HCT116 (cell line): ENCODE measurements around the gene FIZ1. TPM values are rescaled to one million over a fixed set of nuclear protein-coding genes. Genes with fewer than 3 reads are reported as not detected.

Experiments
- ATAC-seq: fragments of 200-7000 bp; cut with Tn5 transposase; 2 replicates; pipeline ENCODE4 v1.9.1; 2020; ENCODE audit warnings: mild to moderate bottlenecking, moderate library complexity
- BruUV-seq: library from RNA; stranded (reverse); fragments of 400-500 nt; replicated peaks from 2 replicates; lab custom pipeline; 2021; lab: Mats Ljungman, UMichigan
- CTCF ChIA-PET: fragments of 300-600 bp; sonication (Branson Sonifier 250); formaldehyde crosslinking; loops from one replicate; lab custom pipeline; 2021; ENCODE audit warnings: antibody characterized with exemption; lab: Charles Lee
- POLR2A ChIA-PET: fragments of 300-600, 350-600 bp; sonication (Branson Sonifier 250); formaldehyde crosslinking; loops from one replicate; lab custom pipeline; 2021; ENCODE audit warnings: antibody characterized with exemption; lab: Charles Lee
- RAD21 ChIA-PET, 2 experiments: fragments of 300-600 bp; sonication (Branson Sonifier 250); formaldehyde crosslinking; loops; one replicate each; lab custom pipeline; 2023; ENCODE audit warnings: low total read pairs in 2 of 2; ENCODE audit not compliant: uncharacterized antibody in 2 of 2, unreplicated experiment in 2 of 2, low non-redundant PET in 1 of 2; lab: Charles Lee
- DNase-seq: peaks from one replicate; pipeline ENCODE4 v3.0.0-alpha.2; 2010; ENCODE audit warnings: low read depth, low spot score
- H2AFZ ChIP-seq: fragments of 200-600 bp; shearing (Covaris generic), sonication (generic); 2 replicates; pipeline ENCODE4 v1.6.1; 2017; ENCODE audit warnings: low read depth, mixed run types, mixed read lengths, antibody characterized with exemption, low read length; ENCODE audit not compliant: poor library complexity, severe bottlenecking
- H3K27ac ChIP-seq: 2 replicates; pipeline ENCODE4 v1.5.1; 2012; ENCODE audit warnings: low read depth, low read length
- H3K27me3 ChIP-seq: fragments of 200-600 bp; sonication (generic); 2 replicates; pipeline ENCODE4 v1.6.1; 2016; ENCODE audit warnings: mixed run types, low read length, mixed read lengths; ENCODE audit not compliant: insufficient read depth
- H3K36me3 ChIP-seq, 2 experiments: fragments of 200-500 bp in 1 of 2; fragments of 200-600 bp in 1 of 2; sonication (Bioruptor generic) in 1 of 2; sonication (generic) in 1 of 2; 2 replicates each; pipeline versions ENCODE4 v1.5.1 to v1.6.1; 2014 to 2016; ENCODE audit warnings: low read length in 2 of 2, inconsistent platforms in 1 of 2, mixed read lengths in 1 of 2, mixed run types in 1 of 2; ENCODE audit not compliant: insufficient read depth in 2 of 2, control insufficient read depth in 1 of 2
- H3K4me1 ChIP-seq, 2 experiments: fragments of 200-600 bp in 1 of 2; sonication (generic) in 1 of 2; 2 replicates each; pipeline versions ENCODE4 v1.5.1 to v1.6.1; 2012 to 2017; ENCODE audit warnings: low read length in 2 of 2, inconsistent platforms in 1 of 2, mild to moderate bottlenecking in 1 of 2, mixed read lengths in 1 of 2, mixed run types in 1 of 2, moderate library complexity in 1 of 2; ENCODE audit not compliant: insufficient read depth in 2 of 2, control insufficient read depth in 1 of 2
- H3K4me2 ChIP-seq: fragments of 200-600 bp; sonication (generic); 2 replicates; pipeline ENCODE4 v1.6.1; 2017; ENCODE audit warnings: mixed run types, low read length, mixed read lengths
- H3K4me3 ChIP-seq, 2 experiments: fragments of 200-600 bp in 1 of 2; sonication (generic) in 1 of 2; replicated peaks in 1 of 2; 2 replicates each; pipeline ENCODE4 v1.5.1; 2011 to 2016; ENCODE audit warnings: low read length in 2 of 2, control low read depth in 1 of 2, low read depth in 1 of 2, mild to moderate bottlenecking in 1 of 2, mixed read lengths in 1 of 2, mixed run types in 1 of 2
- H3K79me2 ChIP-seq: fragments of 200-600 bp; sonication (generic); 2 replicates; pipeline ENCODE4 v1.6.1; 2017; ENCODE audit warnings: mild to moderate bottlenecking, mixed run types, low read length, moderate library complexity, mixed read lengths; ENCODE audit not compliant: insufficient read depth
- H3K9ac ChIP-seq: fragments of 200-600 bp; sonication (generic); 2 replicates; pipeline ENCODE4 v1.6.1; 2016; ENCODE audit warnings: low read length, mixed read lengths
- H3K9me2 ChIP-seq: fragments of 200-600 bp; sonication (generic), shearing (Covaris generic); 2 replicates; pipeline ENCODE4 v1.6.1; 2017; ENCODE audit warnings: mixed run types, mild to moderate bottlenecking, moderate library complexity; ENCODE audit not compliant: insufficient read depth
- H3K9me3 ChIP-seq, 2 experiments: fragments of 200-500 bp in 1 of 2; fragments of 200-600 bp in 1 of 2; sonication (Bioruptor generic) in 1 of 2; sonication (generic) in 1 of 2; 2 replicates each; pipeline ENCODE4 v1.6.1; 2014 to 2017; ENCODE audit warnings: low read length in 2 of 2, mixed read lengths in 2 of 2, inconsistent platforms in 1 of 2, low read depth in 1 of 2, mild to moderate bottlenecking in 1 of 2, mixed run types in 1 of 2, moderate library complexity in 1 of 2; ENCODE audit not compliant: control insufficient read depth in 1 of 2, insufficient read depth in 1 of 2
- H4K20me1 ChIP-seq: fragments of 200-600 bp; sonication (generic), shearing (Covaris generic); 2 replicates; pipeline ENCODE4 v1.6.1; 2017; ENCODE audit warnings: mixed run types, mild to moderate bottlenecking, moderate library complexity; ENCODE audit not compliant: insufficient read depth
- CBX3 ChIP-seq: IDR thresholded peaks from 2 replicates; pipeline ENCODE4 v1.6.1; 2012; ENCODE audit warnings: low read depth
- CEBPB ChIP-seq: IDR thresholded peaks from 2 replicates; pipeline ENCODE4 v1.6.1; 2012; ENCODE audit warnings: low read depth
- EGR1 ChIP-seq: IDR thresholded peaks from 2 replicates; pipeline ENCODE4 v1.6.1; 2012; ENCODE audit warnings: low read depth
- ELF1 ChIP-seq: IDR thresholded peaks from 2 replicates; pipeline ENCODE4 v1.6.1; 2012; ENCODE audit warnings: low read depth, borderline replicate concordance
- EZH2phosphoT487 ChIP-seq: fragments of 200-600 bp; IDR thresholded peaks from 2 replicates; pipeline ENCODE4 v1.6.1; 2018; ENCODE audit warnings: antibody characterized with exemption, borderline replicate concordance
- FOSL1 ChIP-seq: IDR thresholded peaks from 2 replicates; pipeline ENCODE4 v1.6.1; 2012; ENCODE audit warnings: low read depth
- POLR2A ChIP-seq: IDR thresholded peaks from 2 replicates; pipeline ENCODE4 v1.7.0; 2011; ENCODE audit warnings: borderline replicate concordance; ENCODE audit not compliant: insufficient read depth, insufficient read length; ENCODE audit errors: extremely low read depth
- POLR2AphosphoS5 ChIP-seq: IDR thresholded peaks from 2 replicates; pipeline ENCODE4 v1.6.1; 2011; ENCODE audit warnings: mild to moderate bottlenecking, low read depth, low read length, moderate library complexity
- SRF ChIP-seq: IDR thresholded peaks from 2 replicates; pipeline ENCODE4 v1.6.1; 2012; ENCODE audit warnings: low read depth
- TCF7L2 ChIP-seq: IDR thresholded peaks from 2 replicates; pipeline ENCODE4 v1.7.0; 2011; ENCODE audit warnings: borderline replicate concordance, inconsistent platforms; ENCODE audit not compliant: insufficient read depth, insufficient read length; ENCODE audit errors: extremely low read depth
- YY1 ChIP-seq: IDR thresholded peaks from 2 replicates; pipeline ENCODE4 v1.6.1; 2011; ENCODE audit warnings: low read length, low read depth, moderate library complexity, mild to moderate bottlenecking; ENCODE audit not compliant: insufficient replicate concordance; ENCODE audit errors: extremely low read depth
- ZFX ChIP-seq: fragments of 450-650 bp; IDR thresholded peaks from 2 replicates; pipeline ENCODE4 v1.6.1; 2017
- ZNF274 ChIP-seq: fragments of 200-500 bp; sonication (Bioruptor generic); IDR thresholded peaks from 2 replicates; pipeline ENCODE4 v1.6.1; 2014; ENCODE audit warnings: mild to moderate bottlenecking, low read depth, low read length, inconsistent platforms
- intact Hi-C: fragments of 100-400 bp; cut with micrococcal nuclease; formaldehyde crosslinking; loops from 2 replicates; pipeline ENCODE4 v1.10.0; 2022
- total RNA-seq: library from RNA; stranded (reverse); gene quantifications from one replicate; pipeline ENCODE4 v1.2.1, GENCODE V29; 2021; ENCODE audit not compliant: unreplicated experiment
- TF ChIP-seq, protein P1 (sequence below): IDR thresholded peaks from 2 replicates; pipeline ENCODE4 v1.6.1; 2012
- TF ChIP-seq, protein P2 (sequence below), 3 experiments: fragments of 200-600 bp in 1 of 3; sonication (generic) in 1 of 3; IDR thresholded peaks in 2 of 3; conservative IDR thresholded peaks in 1 of 3; 2 replicates each; pipeline ENCODE4 v1.5.1; 2012 to 2017; ENCODE audit warnings: low read depth in 2 of 3, low read length in 2 of 3, antibody characterized with exemption in 1 of 3, borderline replicate concordance in 1 of 3, control low read depth in 1 of 3, mild to moderate bottlenecking in 1 of 3, mixed read lengths in 1 of 3, mixed run types in 1 of 3, moderate library complexity in 1 of 3; ENCODE audit not compliant: insufficient read depth in 1 of 3
- TF ChIP-seq, protein P3 (sequence below): IDR thresholded peaks from 2 replicates; pipeline ENCODE4 v1.6.1; 2012; ENCODE audit warnings: low read depth

Gene FIZ1
- total RNA-seq, 1 experiment from 2014 or later = 15.3 TPM

DNA sequence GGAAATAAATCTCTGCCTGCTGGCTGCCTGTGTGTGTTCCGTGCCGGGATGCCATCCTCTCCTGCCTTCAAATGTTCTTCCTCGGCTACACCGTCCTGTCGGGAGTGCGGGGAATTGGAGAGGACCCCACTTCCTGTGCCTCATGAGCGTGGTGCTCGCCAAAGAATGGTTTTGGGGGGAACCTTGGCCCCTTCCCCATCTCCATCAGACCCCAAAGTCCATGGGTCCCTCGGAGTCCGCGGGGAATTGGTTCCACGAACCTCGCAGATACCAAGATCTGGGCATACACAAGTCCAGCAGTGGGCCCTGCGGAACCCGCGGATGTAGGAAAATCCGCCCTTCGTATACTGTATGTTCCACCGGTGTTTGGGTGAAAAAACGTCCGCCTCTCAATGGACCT lies 3.8 kb upstream of the FIZ1 start:
- no peaks in the 10 kb centered on the region for H3K9me3 ChIP-seq
- DNase-seq = no peak
- ATAC-seq = no peak
- H3K36me3 ChIP-seq = peaks cover 4 to 6% of the 10 kb centered on the region in 2 experiments; a peak in 2 of 4 replicates
- no peak for TF ChIP-seq ELF1
- no peak for TF ChIP-seq CBX3
- no peak for TF ChIP-seq ZFX
- TF ChIP-seq, protein P1, sequence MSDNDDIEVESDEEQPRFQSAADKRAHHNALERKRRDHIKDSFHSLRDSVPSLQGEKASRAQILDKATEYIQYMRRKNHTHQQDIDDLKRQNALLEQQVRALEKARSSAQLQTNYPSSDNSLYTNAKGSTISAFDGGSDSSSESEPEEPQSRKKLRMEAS = no peak
- TF ChIP-seq TCF7L2 = no peak
- TF ChIP-seq SRF = no peak
- TF ChIP-seq POLR2AphosphoS5 = no peak
- TF ChIP-seq CEBPB = no peak
- no peak for TF ChIP-seq EGR1
- no peak for TF ChIP-seq YY1
- TF ChIP-seq, protein P2, sequence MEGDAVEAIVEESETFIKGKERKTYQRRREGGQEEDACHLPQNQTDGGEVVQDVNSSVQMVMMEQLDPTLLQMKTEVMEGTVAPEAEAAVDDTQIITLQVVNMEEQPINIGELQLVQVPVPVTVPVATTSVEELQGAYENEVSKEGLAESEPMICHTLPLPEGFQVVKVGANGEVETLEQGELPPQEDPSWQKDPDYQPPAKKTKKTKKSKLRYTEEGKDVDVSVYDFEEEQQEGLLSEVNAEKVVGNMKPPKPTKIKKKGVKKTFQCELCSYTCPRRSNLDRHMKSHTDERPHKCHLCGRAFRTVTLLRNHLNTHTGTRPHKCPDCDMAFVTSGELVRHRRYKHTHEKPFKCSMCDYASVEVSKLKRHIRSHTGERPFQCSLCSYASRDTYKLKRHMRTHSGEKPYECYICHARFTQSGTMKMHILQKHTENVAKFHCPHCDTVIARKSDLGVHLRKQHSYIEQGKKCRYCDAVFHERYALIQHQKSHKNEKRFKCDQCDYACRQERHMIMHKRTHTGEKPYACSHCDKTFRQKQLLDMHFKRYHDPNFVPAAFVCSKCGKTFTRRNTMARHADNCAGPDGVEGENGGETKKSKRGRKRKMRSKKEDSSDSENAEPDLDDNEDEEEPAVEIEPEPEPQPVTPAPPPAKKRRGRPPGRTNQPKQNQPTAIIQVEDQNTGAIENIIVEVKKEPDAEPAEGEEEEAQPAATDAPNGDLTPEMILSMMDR (IDR thresholded peaks at IDR 0.05 in 2 of 3, conservative IDR thresholded peaks at IDR 0.05 in 1 of 3; ENCODE audit: borderline replicate concordance in 1 of 3, insufficient read depth in 1 of 3, low read depth in 2 of 3, low read length in 2 of 3) = no peak
- no peak for TF ChIP-seq POLR2A
- TF ChIP-seq, protein P3, sequence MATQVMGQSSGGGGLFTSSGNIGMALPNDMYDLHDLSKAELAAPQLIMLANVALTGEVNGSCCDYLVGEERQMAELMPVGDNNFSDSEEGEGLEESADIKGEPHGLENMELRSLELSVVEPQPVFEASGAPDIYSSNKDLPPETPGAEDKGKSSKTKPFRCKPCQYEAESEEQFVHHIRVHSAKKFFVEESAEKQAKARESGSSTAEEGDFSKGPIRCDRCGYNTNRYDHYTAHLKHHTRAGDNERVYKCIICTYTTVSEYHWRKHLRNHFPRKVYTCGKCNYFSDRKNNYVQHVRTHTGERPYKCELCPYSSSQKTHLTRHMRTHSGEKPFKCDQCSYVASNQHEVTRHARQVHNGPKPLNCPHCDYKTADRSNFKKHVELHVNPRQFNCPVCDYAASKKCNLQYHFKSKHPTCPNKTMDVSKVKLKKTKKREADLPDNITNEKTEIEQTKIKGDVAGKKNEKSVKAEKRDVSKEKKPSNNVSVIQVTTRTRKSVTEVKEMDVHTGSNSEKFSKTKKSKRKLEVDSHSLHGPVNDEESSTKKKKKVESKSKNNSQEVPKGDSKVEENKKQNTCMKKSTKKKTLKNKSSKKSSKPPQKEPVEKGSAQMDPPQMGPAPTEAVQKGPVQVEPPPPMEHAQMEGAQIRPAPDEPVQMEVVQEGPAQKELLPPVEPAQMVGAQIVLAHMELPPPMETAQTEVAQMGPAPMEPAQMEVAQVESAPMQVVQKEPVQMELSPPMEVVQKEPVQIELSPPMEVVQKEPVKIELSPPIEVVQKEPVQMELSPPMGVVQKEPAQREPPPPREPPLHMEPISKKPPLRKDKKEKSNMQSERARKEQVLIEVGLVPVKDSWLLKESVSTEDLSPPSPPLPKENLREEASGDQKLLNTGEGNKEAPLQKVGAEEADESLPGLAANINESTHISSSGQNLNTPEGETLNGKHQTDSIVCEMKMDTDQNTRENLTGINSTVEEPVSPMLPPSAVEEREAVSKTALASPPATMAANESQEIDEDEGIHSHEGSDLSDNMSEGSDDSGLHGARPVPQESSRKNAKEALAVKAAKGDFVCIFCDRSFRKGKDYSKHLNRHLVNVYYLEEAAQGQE = no peak
- TF ChIP-seq FOSL1 = no peak
- TF ChIP-seq ZNF274 = no peak
- no peak for TF ChIP-seq EZH2phosphoT487
- no peak overlapping the region for H3K9ac ChIP-seq
- BruUV-seq = no TSS peak
- no peaks in the 10 kb centered on the region for H4K20me1 ChIP-seq
- intact Hi-C loops = no loop called here
- peaks cover 28% of the 10 kb centered on the region for H3K79me2 ChIP-seq
- CTCF ChIA-PET = no interaction called here
- H3K4me3 ChIP-seq = no peak overlapping the region
- H3K9me2 ChIP-seq = no peaks in the 10 kb centered on the region
- no peaks in the 10 kb centered on the region for H3K27me3 ChIP-seq
- POLR2A ChIA-PET = no interaction called here
- H2AFZ ChIP-seq = no peak overlapping the region
- H3K4me2 ChIP-seq = no peak overlapping the region; the same call in 1 of the 2 replicates
- peaks cover 31 to 53% of the 10 kb centered on the region in 2 experiments for H3K4me1 ChIP-seq
- RAD21 ChIA-PET = no interaction called here
- H3K27ac ChIP-seq = peak overlapping the region; percentile 15; the same call in 1 of the 2 replicates
